GM10248 (cell line): Measurements from ENCODE around the gene CCDC137.

Experiments used
- CTCF ChIA-PET: fragments of 300-600 bp; sonication (Branson Sonifier 250); formaldehyde crosslinking; extraction: SDS; loops from one replicate; lab custom pipeline; 2021; ENCODE audit warnings: antibody characterized with exemption; lab: Yijun Ruan, JAX
- POLR2A ChIA-PET: fragments of 350-650 bp; sonication (Branson Sonifier 250); formaldehyde crosslinking; extraction: SDS; loops from one replicate; lab custom pipeline; 2020; ENCODE audit warnings: antibody characterized with exemption; lab: Yijun Ruan, JAX
- DNase-seq: peaks from one replicate; pipeline ENCODE4 v3.0.0; 2012; ENCODE audit errors: extremely low spot score
- TF ChIP-seq, protein P1 (sequence below): IDR thresholded peaks from 2 replicates; pipeline ENCODE4 v1.5.1; 2012; ENCODE audit warnings: mild to moderate bottlenecking, low read depth; ENCODE audit errors: extremely low read depth, missing control alignments, control extremely low read depth

The CCDC137 gene

GRCh38 chr17:81635431-81635830 is 31.1 kb upstream of the CCDC137 start:
- ChIA-PET CTCF (interaction anchor here (1.9 kb wide), 1 partner anchor 34 kb away, joined by 4 read pairs; no protein-coding TSS in a partner anchor), POLR2A (interaction anchor here (0.7 kb wide), 2 partner anchors 16 to 20 kb away, joined by 3 to 5 read pairs; no protein-coding TSS in a partner anchor)
- TF ChIP-seq, protein P1, sequence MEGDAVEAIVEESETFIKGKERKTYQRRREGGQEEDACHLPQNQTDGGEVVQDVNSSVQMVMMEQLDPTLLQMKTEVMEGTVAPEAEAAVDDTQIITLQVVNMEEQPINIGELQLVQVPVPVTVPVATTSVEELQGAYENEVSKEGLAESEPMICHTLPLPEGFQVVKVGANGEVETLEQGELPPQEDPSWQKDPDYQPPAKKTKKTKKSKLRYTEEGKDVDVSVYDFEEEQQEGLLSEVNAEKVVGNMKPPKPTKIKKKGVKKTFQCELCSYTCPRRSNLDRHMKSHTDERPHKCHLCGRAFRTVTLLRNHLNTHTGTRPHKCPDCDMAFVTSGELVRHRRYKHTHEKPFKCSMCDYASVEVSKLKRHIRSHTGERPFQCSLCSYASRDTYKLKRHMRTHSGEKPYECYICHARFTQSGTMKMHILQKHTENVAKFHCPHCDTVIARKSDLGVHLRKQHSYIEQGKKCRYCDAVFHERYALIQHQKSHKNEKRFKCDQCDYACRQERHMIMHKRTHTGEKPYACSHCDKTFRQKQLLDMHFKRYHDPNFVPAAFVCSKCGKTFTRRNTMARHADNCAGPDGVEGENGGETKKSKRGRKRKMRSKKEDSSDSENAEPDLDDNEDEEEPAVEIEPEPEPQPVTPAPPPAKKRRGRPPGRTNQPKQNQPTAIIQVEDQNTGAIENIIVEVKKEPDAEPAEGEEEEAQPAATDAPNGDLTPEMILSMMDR, result no peak
- DNase-seq, result no peak

- DNase-seq, result no peak
- TF ChIP-seq, protein P1, result no peak
- ChIA-PET CTCF (interaction anchor here (1.9 kb wide), 1 partner anchor 34 kb away, joined by 4 read pairs; no protein-coding TSS in a partner anchor), POLR2A (interaction anchor here (0.7 kb wide), 2 partner anchors 17 to 19 kb away, joined by 3 to 5 read pairs; no protein-coding TSS in a partner anchor)
Observed at GRCh38 chr17:81635973-81636504, 30.5 kb upstream of the CCDC137 start.

GRCh38 chr17:81636505-81637288 is 29.8 kb upstream of the CCDC137 start, which contains the start of the genes NPLOC4 and TSPAN10:
TSS of gene NPLOC4 (minus strand) at chr17:81637112. CDS start at chr17:81636930, 182 bp downstream.
TSS of gene TSPAN10 (plus strand) at chr17:81637196. CDS start at chr17:81642413, 5,217 bp downstream.
- ChIA-PET POLR2A (no interaction called here), CTCF (interaction anchor here (1.9 kb wide), 1 partner anchor 35 kb away, joined by 4 read pairs; no protein-coding TSS in a partner anchor)
- DNase-seq, result peak; percentile 95
- TF ChIP-seq, protein P1, result no peak

DNA sequence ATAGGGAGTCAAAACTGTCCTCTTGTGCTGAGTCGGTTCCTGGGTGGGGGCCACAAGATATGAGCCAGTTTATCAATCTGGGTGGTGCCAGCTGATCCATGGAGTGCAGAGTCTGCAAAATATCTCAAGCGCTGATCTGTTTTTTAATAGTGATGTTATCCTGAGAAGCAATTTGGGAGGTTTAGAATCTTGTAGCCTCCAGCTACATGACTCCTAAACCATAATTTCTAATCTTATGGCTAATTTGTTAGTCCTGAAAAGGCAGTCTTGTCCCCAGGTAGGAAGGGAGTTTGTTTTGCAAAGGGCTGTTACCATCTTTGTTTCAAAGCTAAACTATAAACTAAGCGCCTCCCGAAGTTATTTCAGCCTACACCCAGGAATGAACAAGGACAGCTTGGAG is 27.9 kb upstream of the CCDC137 start:
- ChIA-PET CTCF (interaction anchor here (1.1 kb wide), 1 partner anchor 13 kb away, joined by 3 read pairs; no protein-coding TSS in a partner anchor), POLR2A (no interaction called here)
- TF ChIP-seq, protein P1, result no peak
- no peak for DNase-seq

DNA sequence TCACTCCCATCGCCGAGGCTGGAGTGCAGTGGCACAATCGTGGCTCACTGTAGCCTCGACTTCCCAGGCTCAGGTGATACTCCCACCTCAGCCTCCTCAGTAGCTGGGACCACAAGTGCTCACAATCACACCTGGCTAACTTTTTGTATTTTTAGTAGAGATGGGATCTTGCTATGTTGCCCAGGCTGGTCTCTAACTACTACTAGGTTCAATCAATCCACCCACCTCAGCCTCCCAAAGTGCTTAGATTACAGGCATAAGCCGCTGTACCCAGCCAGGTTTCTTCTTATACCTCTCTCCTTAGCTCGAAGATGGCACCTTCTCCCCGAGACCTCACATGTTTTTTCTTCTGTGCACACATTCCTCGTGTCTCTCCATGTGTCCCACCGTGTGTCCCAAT is 26.5 kb upstream of the CCDC137 start:
- POLR2A ChIA-PET, result interaction anchor here (0.7 kb wide), 1 partner anchor 8 kb away, joined by 6 read pairs; no protein-coding TSS in a partner anchor
- CTCF ChIA-PET, result no interaction called here
- no peak for DNase-seq

More for the DNA sequence above, 26.5 kb upstream of the CCDC137 start:
- TF ChIP-seq, protein P1, result no peak
